Globus pallidus (tissue), 1 donor: ENCODE measurements around the gene USP9X.
"Not testable (repeated sequence)": the region's sequence is repeated elsewhere in the genome, so short reads cannot be mapped to it uniquely, and the experiment has no call there.

ENCODE experiments used
- DNase-seq: peaks from one replicate; pipeline ENCODE4 v3.0.0-alpha.2; 2015; ENCODE audit warnings: low spot score

USP9X gene, protein sequence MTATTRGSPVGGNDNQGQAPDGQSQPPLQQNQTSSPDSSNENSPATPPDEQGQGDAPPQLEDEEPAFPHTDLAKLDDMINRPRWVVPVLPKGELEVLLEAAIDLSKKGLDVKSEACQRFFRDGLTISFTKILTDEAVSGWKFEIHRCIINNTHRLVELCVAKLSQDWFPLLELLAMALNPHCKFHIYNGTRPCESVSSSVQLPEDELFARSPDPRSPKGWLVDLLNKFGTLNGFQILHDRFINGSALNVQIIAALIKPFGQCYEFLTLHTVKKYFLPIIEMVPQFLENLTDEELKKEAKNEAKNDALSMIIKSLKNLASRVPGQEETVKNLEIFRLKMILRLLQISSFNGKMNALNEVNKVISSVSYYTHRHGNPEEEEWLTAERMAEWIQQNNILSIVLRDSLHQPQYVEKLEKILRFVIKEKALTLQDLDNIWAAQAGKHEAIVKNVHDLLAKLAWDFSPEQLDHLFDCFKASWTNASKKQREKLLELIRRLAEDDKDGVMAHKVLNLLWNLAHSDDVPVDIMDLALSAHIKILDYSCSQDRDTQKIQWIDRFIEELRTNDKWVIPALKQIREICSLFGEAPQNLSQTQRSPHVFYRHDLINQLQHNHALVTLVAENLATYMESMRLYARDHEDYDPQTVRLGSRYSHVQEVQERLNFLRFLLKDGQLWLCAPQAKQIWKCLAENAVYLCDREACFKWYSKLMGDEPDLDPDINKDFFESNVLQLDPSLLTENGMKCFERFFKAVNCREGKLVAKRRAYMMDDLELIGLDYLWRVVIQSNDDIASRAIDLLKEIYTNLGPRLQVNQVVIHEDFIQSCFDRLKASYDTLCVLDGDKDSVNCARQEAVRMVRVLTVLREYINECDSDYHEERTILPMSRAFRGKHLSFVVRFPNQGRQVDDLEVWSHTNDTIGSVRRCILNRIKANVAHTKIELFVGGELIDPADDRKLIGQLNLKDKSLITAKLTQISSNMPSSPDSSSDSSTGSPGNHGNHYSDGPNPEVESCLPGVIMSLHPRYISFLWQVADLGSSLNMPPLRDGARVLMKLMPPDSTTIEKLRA (N-terminal part only)

DNA sequence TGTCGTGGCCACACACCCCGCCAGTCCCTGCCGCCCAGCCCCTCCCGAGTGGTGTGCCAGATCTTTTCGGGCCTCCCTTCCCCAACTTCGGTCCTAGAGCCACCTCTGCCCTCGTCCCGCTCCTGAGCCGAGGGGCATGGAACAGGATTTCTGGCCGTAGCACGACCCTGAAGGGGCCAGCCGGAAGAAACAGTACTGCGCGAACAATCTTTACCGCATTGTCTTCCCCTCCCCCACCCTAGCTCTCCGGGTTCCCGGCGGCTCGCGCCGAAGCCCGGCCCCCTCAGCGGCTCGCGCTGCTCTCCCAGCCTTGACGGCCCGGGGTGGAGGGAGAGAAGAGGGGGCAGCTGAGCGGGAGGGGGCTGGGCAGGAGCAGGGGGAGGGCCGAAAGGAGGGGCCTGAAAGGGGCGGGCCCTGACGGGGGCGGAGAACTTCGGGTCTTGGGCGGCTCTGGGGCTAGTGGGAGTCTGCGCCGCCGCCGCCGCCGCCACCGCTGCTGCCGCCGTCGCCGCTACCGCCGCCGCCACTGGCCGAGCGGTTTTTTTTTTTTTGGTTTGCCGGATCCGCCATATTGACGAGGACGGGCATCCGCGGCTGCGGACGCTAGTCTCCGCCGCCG is at the start of gene USP9X:
Gene USP9X (plus strand): TSS at position 553 of the 619 bp plus-strand sequence. CDS start 38,184 bp downstream, outside the sequence.
- DNase-seq: peak; percentile 88

DNA sequence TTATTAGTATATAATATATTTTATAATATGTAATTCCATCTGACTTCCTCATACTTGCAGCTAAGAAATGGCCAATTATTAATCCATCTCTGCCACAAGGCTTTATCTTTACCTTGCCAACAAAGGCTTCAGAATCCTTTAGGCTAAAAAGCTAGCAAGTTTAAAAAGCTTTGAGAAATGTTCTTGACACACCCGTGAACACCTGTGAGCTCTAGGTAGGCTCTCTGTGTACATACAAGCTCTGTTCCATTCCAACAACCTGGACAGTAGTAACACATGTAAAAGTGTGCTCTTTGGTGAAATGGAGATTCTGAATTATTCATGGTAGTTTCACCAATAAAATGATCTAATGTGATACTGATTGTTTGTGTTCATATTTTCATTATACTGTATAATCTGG is 49.7 kb upstream of the USP9X start:
- no peak for DNase-seq

DNA sequence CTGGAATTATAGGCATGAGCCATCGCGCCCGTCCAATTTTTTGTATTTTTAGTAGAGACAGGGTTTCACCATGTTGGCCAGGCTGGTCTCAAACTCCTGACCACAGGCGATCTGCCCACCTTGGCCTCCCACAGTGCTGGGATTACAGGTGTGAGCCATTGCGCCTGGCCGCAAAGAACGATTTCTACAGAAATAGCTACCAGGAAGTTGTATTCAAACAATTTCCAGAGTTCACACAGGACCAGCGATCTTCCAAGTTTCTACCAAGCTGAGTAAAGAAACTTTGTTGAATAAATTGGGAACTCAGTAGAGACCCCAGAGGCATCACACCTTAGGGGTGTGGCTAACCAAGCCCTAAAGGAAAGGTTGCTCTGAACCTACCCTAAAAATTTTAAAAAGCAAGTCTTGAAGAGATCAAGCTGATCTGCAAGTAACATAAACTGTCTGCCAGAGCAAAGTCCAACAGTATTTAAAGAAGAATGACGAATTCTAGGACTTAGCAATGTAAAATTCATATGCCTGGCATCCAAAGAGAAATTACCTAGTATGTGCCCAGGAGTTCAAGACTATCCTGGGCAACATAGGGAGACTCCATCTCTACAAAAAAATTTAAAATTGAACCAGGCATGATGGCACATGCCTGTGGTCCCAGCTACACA is 48.4 kb upstream of the USP9X start:
- no peak for DNase-seq

GRCh38 chrX:41043196-41043595 is 42.0 kb upstream of the USP9X start:
- DNase-seq: no peak

DNA sequence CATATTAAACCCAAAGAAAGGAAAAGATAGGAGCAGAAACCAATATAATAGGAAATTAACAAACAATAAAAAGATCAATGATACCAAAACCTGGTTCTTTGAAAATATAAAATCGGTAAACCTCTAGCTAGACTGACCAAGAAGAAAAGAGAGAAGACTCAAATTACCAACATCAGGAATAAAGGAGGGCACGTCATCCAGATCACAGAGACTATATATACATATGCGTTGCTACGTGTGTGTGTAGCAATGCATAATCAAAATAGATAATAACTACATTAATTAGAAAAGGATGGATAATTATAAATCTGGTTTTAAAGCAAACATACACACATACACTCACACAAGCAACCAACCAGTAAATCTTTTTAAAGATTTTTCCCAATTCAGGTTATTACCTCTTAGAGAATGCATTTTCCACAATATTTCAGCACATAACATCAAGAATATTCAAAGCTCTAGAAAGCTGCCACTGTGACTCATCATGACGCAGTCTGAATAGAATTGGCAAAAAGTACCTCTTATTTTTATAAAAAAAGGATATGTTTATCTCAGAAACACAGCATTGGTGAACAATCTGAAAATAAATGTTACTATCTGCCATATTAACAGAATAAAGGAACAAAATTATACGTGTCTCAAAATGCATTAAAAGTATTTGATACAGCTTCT is 41.4 kb upstream of the USP9X start:
- DNase-seq: no peak

- DNase-seq: peak; percentile 3
Observed at GRCh38 chrX:41045960-41046567, 39.2 kb upstream of the USP9X start.

- DNase-seq: no peak
Observed at GRCh38 chrX:41047878-41048534, 37.2 kb upstream of the USP9X start.

GRCh38 chrX:41050359-41050758 is 34.9 kb upstream of the USP9X start:
- DNase-seq: no peak

- DNase-seq: no peak
Observed at GRCh38 chrX:41051288-41051687, 34.0 kb upstream of the USP9X start.

DNA sequence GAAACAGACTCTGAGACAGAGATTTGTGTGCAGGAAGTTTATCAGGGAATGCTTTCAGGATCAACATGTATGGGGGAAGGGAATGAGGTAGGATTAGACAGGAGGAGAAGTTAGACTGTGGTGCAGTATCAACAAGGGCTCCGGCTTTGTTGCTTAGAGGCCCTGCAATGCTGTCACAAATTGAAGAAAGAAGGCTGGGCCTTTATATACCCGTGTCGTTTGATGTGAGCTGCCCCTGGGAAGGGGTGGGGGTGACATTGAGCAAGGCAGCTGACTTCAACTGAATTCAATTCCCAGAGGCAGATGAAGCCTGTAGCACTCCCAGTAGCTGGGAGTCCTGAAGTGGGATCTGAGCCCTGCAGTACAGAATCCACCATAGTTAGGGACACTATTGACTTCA is 29.5 kb upstream of the USP9X start:
- no peak for DNase-seq

DNA sequence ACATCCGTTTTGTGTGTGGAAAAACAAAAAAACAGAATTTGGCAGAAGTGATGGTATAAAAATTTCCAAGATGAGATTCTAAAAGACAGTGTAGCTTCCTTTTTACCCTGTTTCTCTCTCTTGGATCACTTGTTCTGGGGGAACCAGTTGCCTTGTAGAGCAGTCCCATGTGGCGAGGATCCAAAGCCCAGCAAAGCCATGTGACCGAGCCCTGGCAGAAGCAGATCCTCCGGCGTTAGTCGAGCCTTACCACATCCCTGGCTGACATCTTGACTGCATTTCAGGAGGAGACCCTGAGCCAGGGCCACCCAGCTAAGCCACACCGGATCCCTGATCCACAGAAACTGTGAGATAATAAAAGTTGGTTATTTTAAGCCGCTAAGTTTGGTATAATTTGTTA is 22.0 kb upstream of the USP9X start:
- DNase-seq: not testable (repeated sequence)

DNA sequence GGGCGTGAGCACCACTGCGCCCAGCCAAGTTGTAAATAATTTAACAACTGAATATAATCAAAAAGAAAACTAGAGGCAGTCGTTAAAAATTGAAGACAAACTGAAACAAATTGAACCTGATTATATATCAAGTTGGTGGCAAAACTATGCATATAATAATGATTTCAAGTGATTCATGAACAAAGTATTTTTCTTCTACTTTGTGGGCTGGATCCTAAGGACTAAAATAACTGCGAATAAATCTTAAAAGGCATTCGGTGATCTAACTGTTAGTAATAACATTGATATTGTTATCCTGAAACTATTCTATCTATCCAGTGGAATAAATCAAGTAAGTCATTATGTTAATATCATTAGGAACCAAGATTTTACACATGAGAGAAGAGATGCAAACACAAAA is 21.2 kb upstream of the USP9X start:
- DNase-seq: no peak

- DNase-seq: no peak
Observed at GRCh38 chrX:41066391-41066790, 18.9 kb upstream of the USP9X start.

- no peak for DNase-seq
Observed at GRCh38 chrX:41066969-41067368, 18.3 kb upstream of the USP9X start.

- no peak for DNase-seq
Observed at GRCh38 chrX:41067721-41068120, 17.5 kb upstream of the USP9X start.

DNA sequence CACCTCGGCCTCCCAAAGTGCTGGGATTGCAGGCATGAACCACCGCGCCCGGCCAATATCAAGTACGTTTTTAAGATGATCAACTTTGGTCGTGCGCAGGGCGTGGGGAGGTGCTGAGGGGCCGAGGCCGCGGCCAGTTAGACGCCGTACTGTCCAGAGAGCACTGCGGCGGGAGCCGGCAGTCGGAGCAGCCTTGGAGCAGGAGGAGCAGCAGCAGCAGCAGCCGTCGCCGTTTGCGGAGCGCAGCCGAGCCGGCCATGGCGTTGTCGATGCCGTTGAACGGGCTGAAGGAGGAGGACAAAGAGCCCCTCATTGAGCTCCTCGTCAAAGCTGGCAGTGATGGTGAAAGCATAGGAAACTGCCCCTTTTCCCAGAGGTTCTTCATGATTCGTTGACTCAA is 8.5 kb upstream of the USP9X start:
- DNase-seq: no peak

DNA sequence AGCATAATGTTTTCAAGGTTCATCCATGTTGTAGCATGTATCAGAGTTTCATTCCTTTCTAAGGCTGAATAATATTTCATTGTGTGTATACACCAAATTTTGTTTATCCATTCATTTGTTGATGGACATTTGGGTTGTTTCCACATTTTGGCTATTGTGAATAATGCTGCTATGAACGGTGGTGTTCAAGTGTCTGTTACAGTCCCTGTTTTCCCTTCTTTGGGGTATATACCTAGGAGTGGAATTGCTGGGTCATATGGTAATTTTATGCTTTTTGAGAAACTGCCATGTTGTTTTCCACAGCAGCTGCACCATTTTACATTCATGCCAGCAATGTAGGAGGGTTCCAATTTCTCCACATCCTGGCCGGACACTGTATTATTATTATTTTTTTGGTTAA is 3.4 kb upstream of the USP9X start:
- DNase-seq: no peak

DNA sequence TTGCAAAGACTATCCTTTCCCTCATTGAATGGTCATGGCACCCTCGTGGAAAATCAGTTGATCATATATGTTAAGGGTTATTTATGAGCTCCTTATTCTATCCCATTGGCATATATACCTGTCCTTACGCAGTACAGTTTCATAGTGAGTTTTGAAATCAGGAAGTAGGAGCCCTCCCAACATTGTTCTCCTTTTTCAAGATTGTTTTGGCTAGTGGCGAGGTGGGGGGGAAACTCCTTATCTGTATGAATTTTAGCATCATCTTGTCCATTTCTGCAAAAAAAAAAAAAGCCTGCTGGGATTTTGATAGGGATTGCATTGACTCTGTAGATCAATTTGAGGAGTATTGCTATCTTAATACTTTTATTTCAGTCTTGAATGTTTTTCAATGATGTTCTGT is 2.5 kb upstream of the USP9X start:
- DNase-seq: no peak

GRCh38 chrX:41084044-41084892 is 977 bp upstream of the USP9X start:
- DNase-seq: peak; percentile 89
